H9 (cell line): ENCODE data around the gene TANGO6. TPM values are rescaled to one million over a fixed set of nuclear protein-coding genes. Genes with fewer than 3 reads are reported as not detected.

ENCODE experiments used
- DNase-seq: peaks from one replicate; pipeline ENCODE4 v3.0.0-alpha.2; 2017
- H2AFZ ChIP-seq: one replicate; pipeline ENCODE4 v1.6.1; 2013; ENCODE audit warnings: mild to moderate bottlenecking, low read length, control low read depth, moderate library complexity
- H2AK5ac ChIP-seq: 2 replicates; pipeline ENCODE4 v1.6.1; 2013; ENCODE audit warnings: low read length, control low read depth, mixed read lengths; ENCODE audit not compliant: insufficient read length
- H2BK120ac ChIP-seq: one replicate; pipeline ENCODE4 v1.6.1; 2013; ENCODE audit warnings: low read depth, mild to moderate bottlenecking, low read length, control low read depth, inconsistent platforms; ENCODE audit not compliant: poor library complexity, severe bottlenecking
- H2BK12ac ChIP-seq: 2 replicates; pipeline ENCODE4 v1.6.1; 2013; ENCODE audit warnings: low read length, control low read depth, mixed read lengths, low read depth; ENCODE audit not compliant: insufficient read length
- H2BK15ac ChIP-seq: 2 replicates; pipeline ENCODE4 v1.6.1; 2013; ENCODE audit warnings: low read depth, low read length, control low read depth
- H2BK20ac ChIP-seq: one replicate; pipeline ENCODE4 v1.6.1; 2013; ENCODE audit warnings: low read depth, mild to moderate bottlenecking, low read length, control low read depth, inconsistent platforms; ENCODE audit not compliant: poor library complexity, severe bottlenecking
- H2BK5ac ChIP-seq: 2 replicates; pipeline ENCODE4 v1.6.1; 2013; ENCODE audit warnings: low read length, control low read depth, mixed read lengths; ENCODE audit not compliant: insufficient read length
- H3K14ac ChIP-seq: 2 replicates; pipeline ENCODE4 v1.6.1; 2013; ENCODE audit warnings: low read length, control low read depth; ENCODE audit not compliant: insufficient read depth
- H3K18ac ChIP-seq: 2 replicates; pipeline ENCODE4 v1.6.1; 2013; ENCODE audit warnings: low read depth, mild to moderate bottlenecking, mixed read lengths, low read length, control low read depth; ENCODE audit not compliant: insufficient read length
- H3K23ac ChIP-seq: 2 replicates; pipeline ENCODE4 v1.6.1; 2013; ENCODE audit warnings: low read length, control low read depth, mixed read lengths, low read depth; ENCODE audit not compliant: insufficient read length
- H3K23me2 ChIP-seq: 2 replicates; pipeline ENCODE4 v1.6.1; 2013; ENCODE audit warnings: low read depth, mild to moderate bottlenecking, mixed read lengths, low read length, control low read depth; ENCODE audit not compliant: insufficient read length, poor library complexity, severe bottlenecking
- H3K27ac ChIP-seq: 2 replicates; pipeline ENCODE4 v1.5.1; 2013; ENCODE audit warnings: low read length, control low read depth, mixed read lengths, low read depth; ENCODE audit not compliant: insufficient read length
- H3K27me3 ChIP-seq: 2 replicates; pipeline ENCODE4 v1.6.1; 2013; ENCODE audit warnings: low read length, control low read depth, inconsistent platforms; ENCODE audit not compliant: insufficient read depth
- H3K4ac ChIP-seq: 2 replicates; pipeline ENCODE4 v1.6.1; 2013; ENCODE audit warnings: low read depth, mild to moderate bottlenecking, control low read depth, inconsistent platforms, low read length, moderate library complexity
- H3K4me1 ChIP-seq: 2 replicates; pipeline ENCODE4 v1.6.1; 2013; ENCODE audit warnings: low read length, control low read depth, inconsistent platforms; ENCODE audit not compliant: insufficient read depth
- H3K4me2 ChIP-seq: 2 replicates; pipeline ENCODE4 v1.6.1; 2013; ENCODE audit warnings: low read length, control low read depth, mixed read lengths; ENCODE audit not compliant: insufficient read length, insufficient read depth
- H3K56ac ChIP-seq: 2 replicates; pipeline ENCODE4 v1.6.1; 2013; ENCODE audit warnings: low read depth, mild to moderate bottlenecking, mixed read lengths, low read length, control low read depth; ENCODE audit not compliant: insufficient read length
- H3K79me1 ChIP-seq: 2 replicates; pipeline ENCODE4 v1.6.1; 2013; ENCODE audit warnings: low read depth, mild to moderate bottlenecking, moderate library complexity, low read length, control low read depth, inconsistent platforms; ENCODE audit not compliant: insufficient read depth, poor library complexity, severe bottlenecking
- H3K79me2 ChIP-seq: 2 replicates; pipeline ENCODE4 v1.6.1; 2013; ENCODE audit warnings: low read length, control low read depth, inconsistent platforms; ENCODE audit not compliant: insufficient read depth
- H3K9ac ChIP-seq: 2 replicates; pipeline ENCODE4 v1.6.1; 2013; ENCODE audit warnings: low read length, control low read depth, mixed read lengths; ENCODE audit not compliant: insufficient read length; ENCODE audit errors: extremely low read depth
- H3K9me3 ChIP-seq: one replicate; pipeline ENCODE4 v1.6.1; 2013; ENCODE audit warnings: low read depth, low read length, inconsistent platforms; ENCODE audit not compliant: control insufficient read depth
- H3T11ph ChIP-seq: one replicate; pipeline ENCODE4 v1.6.1; 2013; ENCODE audit warnings: mild to moderate bottlenecking, low read length, control low read depth, inconsistent platforms
- H4K20me1 ChIP-seq: one replicate; pipeline ENCODE4 v1.6.1; 2013; ENCODE audit not compliant: control insufficient read depth, insufficient read length, insufficient read depth
- H4K5ac ChIP-seq: 2 replicates; pipeline ENCODE4 v1.6.1; 2013; ENCODE audit warnings: low read depth, mild to moderate bottlenecking, mixed read lengths, low read length, control low read depth; ENCODE audit not compliant: insufficient read length
- H4K8ac ChIP-seq: replicated peaks from 2 replicates; pipeline ENCODE4 v1.6.1; 2013; ENCODE audit warnings: low read length, control low read depth, mixed read lengths, low read depth; ENCODE audit not compliant: insufficient read length
- H4K91ac ChIP-seq: 2 replicates; pipeline ENCODE4 v1.6.1; 2013; ENCODE audit warnings: low read depth, mild to moderate bottlenecking, moderate library complexity, mixed read lengths, low read length, control low read depth; ENCODE audit not compliant: insufficient read length
- H3K27ac Mint-ChIP-seq, 3 experiments: 2 replicates in 2 of 3; 3 replicates in 1 of 3; pipeline ENCODE4 v1.8.0; 2020 to 2021; ENCODE audit warnings: mixed read lengths in 3 of 3, mild to moderate bottlenecking in 1 of 3, moderate library complexity in 1 of 3
- H3K27me3 Mint-ChIP-seq: 2 replicates; pipeline ENCODE4 v1.8.0; 2021; ENCODE audit warnings: low read depth, mild to moderate bottlenecking, moderate library complexity, mixed read lengths
- H3K36me3 Mint-ChIP-seq, 3 experiments: 2 replicates in 2 of 3; 3 replicates in 1 of 3; pipeline ENCODE4 v1.8.0; 2020 to 2021; ENCODE audit warnings: low read depth in 3 of 3, mixed read lengths in 3 of 3; ENCODE audit not compliant: insufficient read depth in 1 of 3
- H3K4me1 Mint-ChIP-seq, 2 experiments: 2 replicates each; pipeline ENCODE4 v1.8.0; 2020; ENCODE audit warnings: mixed read lengths in 2 of 2
- H3K4me3 Mint-ChIP-seq, 2 experiments: 2 replicates in 1 of 2; 3 replicates in 1 of 2; pipeline ENCODE4 v1.8.0; 2020 to 2021; ENCODE audit warnings: mild to moderate bottlenecking in 2 of 2, mixed read lengths in 2 of 2, moderate library complexity in 1 of 2
- H3K9me3 Mint-ChIP-seq, 2 experiments: 2 replicates in 1 of 2; 3 replicates in 1 of 2; pipeline ENCODE4 v1.8.0; 2020; ENCODE audit warnings: mild to moderate bottlenecking in 2 of 2, mixed read lengths in 2 of 2, moderate library complexity in 1 of 2
- WGBS: extraction: QIAGEN DNeasy Blood & Tissue Kit; methylation state at CpG from one replicate; pipeline ENCODE4 v1.1.7; 2013; ENCODE audit warnings: missing lambda C conversion rate, low lambda C conversion rate, mixed read lengths; ENCODE audit not compliant: insufficient read length; ENCODE audit errors: extremely low coverage; 5-methylcytosine and 5-hydroxymethylcytosine counted together
- total RNA-seq: library from RNA; stranded (reverse); gene quantifications from 2 replicates; pipeline ENCODE4 v1.2.1, GENCODE V29; 2021
- TF ChIP-seq, protein P1 (sequence below): fragments of 200-600 bp; sonication (generic); conservative IDR thresholded peaks from 3 replicates; pipeline ENCODE4 v1.8.0; 2021; ENCODE audit warnings: antibody characterized with exemption, mild to moderate bottlenecking

TANGO6 gene
- total RNA-seq, 1 experiment from 2014 or later = 12.0 TPM

GRCh38 chr16:69029121-69029520, 185.8 kb downstream of the TANGO6 start:
- Histone ChIP-seq H4K91ac (no peak overlapping the region), H3K9me3 (no peaks in the 10 kb centered on the region), H3K18ac (no peak overlapping the region), H3K14ac (no peak overlapping the region), H2BK15ac (no peak overlapping the region), H3T11ph (no peak overlapping the region), H4K20me1 (no peaks in the 10 kb centered on the region), H4K5ac (no peak overlapping the region), H4K8ac (no peak overlapping the region), H2AFZ (no peak overlapping the region), H3K27me3 (no peaks in the 10 kb centered on the region), H2AK5ac (no peak overlapping the region), H3K9ac (no peak overlapping the region), H3K56ac (no peak overlapping the region), H2BK5ac (no peak overlapping the region), H2BK20ac (no peak overlapping the region), H3K27ac (no peak overlapping the region), H3K23me2 (no peaks in the 10 kb centered on the region), H3K4me2 (no peak overlapping the region), H3K79me1 (no peaks in the 10 kb centered on the region), H2BK120ac (no peak overlapping the region), H3K23ac (no peak overlapping the region), H3K79me2 (no peaks in the 10 kb centered on the region), H3K4me1 (no peaks in the 10 kb centered on the region), H2BK12ac (no peak overlapping the region), H3K4ac (no peak overlapping the region)
- H3K27ac Mint-ChIP-seq = no peak overlapping the region
- peaks cover 0 to under 1% (median 0%) of the 10 kb centered on the region in 3 experiments; a peak in 2 of 7 replicates for H3K36me3 Mint-ChIP-seq
- no CpG with 5 or more reads among the region's 2 CpGs for WGBS
- DNase-seq = no peak
- TF ChIP-seq, protein P1, sequence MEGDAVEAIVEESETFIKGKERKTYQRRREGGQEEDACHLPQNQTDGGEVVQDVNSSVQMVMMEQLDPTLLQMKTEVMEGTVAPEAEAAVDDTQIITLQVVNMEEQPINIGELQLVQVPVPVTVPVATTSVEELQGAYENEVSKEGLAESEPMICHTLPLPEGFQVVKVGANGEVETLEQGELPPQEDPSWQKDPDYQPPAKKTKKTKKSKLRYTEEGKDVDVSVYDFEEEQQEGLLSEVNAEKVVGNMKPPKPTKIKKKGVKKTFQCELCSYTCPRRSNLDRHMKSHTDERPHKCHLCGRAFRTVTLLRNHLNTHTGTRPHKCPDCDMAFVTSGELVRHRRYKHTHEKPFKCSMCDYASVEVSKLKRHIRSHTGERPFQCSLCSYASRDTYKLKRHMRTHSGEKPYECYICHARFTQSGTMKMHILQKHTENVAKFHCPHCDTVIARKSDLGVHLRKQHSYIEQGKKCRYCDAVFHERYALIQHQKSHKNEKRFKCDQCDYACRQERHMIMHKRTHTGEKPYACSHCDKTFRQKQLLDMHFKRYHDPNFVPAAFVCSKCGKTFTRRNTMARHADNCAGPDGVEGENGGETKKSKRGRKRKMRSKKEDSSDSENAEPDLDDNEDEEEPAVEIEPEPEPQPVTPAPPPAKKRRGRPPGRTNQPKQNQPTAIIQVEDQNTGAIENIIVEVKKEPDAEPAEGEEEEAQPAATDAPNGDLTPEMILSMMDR = no peak
- H3K4me1 Mint-ChIP-seq = peaks cover 2 to 3% of the 10 kb centered on the region in 2 experiments; a peak in 1 of 4 replicates
- H3K9me3 Mint-ChIP-seq = no peaks in the 10 kb centered on the region
- H3K4me3 Mint-ChIP-seq = no peak overlapping the region
- H3K27me3 Mint-ChIP-seq = no peaks in the 10 kb centered on the region; the same call in 1 of the 2 replicates
